ENCODE results near the gene MRPL33. TPM values are rescaled to one million over a fixed set of nuclear protein-coding genes. Genes with fewer than 3 reads are reported as not detected.

Gene MRPL33
- polyA plus RNA-seq, 3 donors = 86.4 to 196 (median 169) TPM

GRCh38 chr2:27799646-27800010 is 28.1 kb downstream of the MRPL33 start:
- WGBS, 3 donors = 89 to 96% (median 91%) methylated on average over 4 of the region's 4 CpGs
- no peak overlapping the region for H3K27ac ChIP-seq (ENCODE audit: low read depth, low read length)

DNA sequence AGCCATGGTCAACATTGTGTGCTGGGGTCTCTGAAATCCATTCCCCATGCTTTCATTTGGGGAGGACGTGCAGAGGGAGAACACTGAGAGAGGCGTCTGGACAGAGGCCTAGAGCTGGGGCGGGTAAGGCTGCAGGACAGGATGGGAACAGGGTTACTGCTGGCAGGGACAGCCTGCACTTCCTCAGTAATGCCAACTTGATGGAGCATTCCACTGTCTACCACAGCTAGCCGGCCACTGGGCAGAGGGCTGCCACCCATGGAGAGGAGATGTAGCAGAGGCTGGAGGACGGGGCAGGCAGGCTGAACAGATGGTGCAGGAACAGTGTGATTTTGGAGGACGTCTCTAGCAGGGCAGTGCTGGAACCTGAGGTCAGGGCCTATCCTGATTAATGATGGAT is 29.3 kb downstream of the MRPL33 start:
- 89 to 93% (median 90%) methylated on average over 6 of the region's 6 CpGs for WGBS, 3 donors
- no peak overlapping the region for H3K27ac ChIP-seq (ENCODE audit: low read depth, low read length)

- 95 to 98% (median 97%) methylated on average over 6 of the region's 6 CpGs for WGBS, 3 donors
- no peak overlapping the region for H3K27ac ChIP-seq (ENCODE audit: low read depth, low read length)
Measured at GRCh38 chr2:27802547-27802946, 31.0 kb downstream of the MRPL33 start.

- no peak overlapping the region for H3K27ac ChIP-seq (ENCODE audit: low read depth, low read length)
- 92 to 98% (median 93%) methylated on average over 2 of the region's 2 CpGs for WGBS, 3 donors
Measured at GRCh38 chr2:27803046-27803445, 31.5 kb downstream of the MRPL33 start.

DNA sequence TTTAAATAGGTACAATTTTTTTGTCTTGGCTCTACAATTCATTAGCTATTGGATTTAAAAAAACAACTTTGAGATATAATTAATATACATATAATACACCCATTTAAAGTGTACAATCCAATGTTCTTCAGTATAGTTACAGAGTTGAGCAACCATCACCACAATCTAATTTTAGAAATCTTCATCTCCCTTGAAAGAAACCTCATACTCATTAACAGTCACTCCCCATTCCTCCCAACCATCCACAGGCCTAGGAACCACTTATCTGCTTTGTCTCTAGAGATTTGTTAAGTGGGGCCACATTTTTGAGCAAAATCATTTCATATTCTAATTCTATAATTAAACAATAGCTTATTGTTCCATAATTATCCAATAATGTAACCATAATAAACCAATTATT is 32.6 kb downstream of the MRPL33 start:
- H3K27ac ChIP-seq (ENCODE audit: low read depth, low read length) = no peak overlapping the region

- no peak overlapping the region for H3K27ac ChIP-seq (ENCODE audit: low read depth, low read length)
- WGBS, 3 donors = 74 to 84% (median 77%) methylated on average over 3 of the region's 3 CpGs
Measured at GRCh38 chr2:27805180-27805579, 33.7 kb downstream of the MRPL33 start.

DNA sequence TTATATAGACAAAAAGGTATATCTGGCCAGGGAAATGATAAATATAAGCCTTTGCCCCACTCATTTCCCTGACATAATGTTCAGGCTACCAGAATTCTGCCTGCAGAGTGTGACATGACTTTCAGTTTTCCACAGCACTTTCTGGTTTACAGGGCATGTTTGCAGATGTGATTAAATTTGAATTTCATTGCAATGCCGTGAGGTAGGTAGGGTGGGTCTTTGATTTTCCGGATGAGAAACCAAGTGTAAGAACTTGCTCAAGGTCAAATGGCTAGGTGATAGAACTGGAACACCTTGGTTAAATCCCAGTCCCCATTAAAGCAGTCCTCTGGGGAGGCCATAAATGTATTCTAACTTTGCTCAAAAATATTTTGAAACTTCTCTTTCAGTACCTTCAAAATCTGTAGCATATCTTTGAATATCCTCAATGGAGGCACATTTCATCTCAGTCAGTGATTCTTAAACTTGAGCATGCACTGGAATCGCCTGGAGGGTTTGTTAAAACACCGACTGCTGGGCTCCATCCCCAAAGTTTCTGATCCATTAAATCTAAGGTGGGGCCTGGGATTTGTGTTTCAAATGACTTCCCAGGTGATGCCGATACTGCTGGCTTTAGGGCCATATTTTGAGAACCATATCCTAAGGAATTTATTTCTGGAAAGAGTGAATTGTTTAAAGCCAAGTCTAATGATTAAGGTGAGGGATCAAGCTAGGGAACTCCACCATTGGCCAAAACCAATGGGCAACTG is 35.0 kb downstream of the MRPL33 start:
- no peak overlapping the region for H3K27ac ChIP-seq (ENCODE audit: low read depth, low read length)
- whole genome bisulfite sequencing, 3 donors = 80 to 98% (median 96%) methylated on average over 5 of the region's 5 CpGs

DNA sequence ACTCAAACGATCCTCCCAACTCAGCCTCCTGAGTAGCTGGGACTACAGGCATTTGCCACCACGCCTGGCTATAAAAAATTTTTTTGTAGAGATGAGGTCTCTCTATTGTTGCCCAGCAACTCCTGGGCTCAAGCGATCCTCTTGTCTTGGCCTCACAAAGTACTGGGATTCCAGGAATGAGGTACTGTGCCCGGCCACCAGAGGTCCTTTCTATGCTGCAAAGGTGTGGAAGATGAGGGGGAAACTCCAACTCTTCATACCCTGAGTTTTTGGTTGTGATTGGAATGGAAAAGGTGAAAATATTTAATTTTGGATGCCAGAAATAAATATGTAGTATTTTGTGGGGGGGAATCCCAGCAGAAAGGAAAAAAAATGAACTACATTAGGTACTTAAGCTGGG is 36.0 kb downstream of the MRPL33 start:
- 63 to 78% (median 76%) methylated on average over 4 of the region's 4 CpGs for WGBS, 3 donors
- H3K27ac ChIP-seq (ENCODE audit: low read depth, low read length) = no peak overlapping the region

- WGBS, 3 donors = 86 to 95% (median 91%) methylated on average over 2 of the region's 2 CpGs
- no peak overlapping the region for H3K27ac ChIP-seq (ENCODE audit: low read depth, low read length)
Measured at GRCh38 chr2:27808418-27808817, 36.9 kb downstream of the MRPL33 start.

GRCh38 chr2:27808984-27809383 is 37.5 kb downstream of the MRPL33 start:
- 98 to 99% (median 99%) methylated on average over 3 of the region's 3 CpGs for WGBS, 3 donors
- no peak overlapping the region for H3K27ac ChIP-seq (ENCODE audit: low read depth, low read length)

- WGBS, 3 donors = 39 to 55% (median 42%) methylated on average over 3 of the region's 3 CpGs
- no peak overlapping the region for H3K27ac ChIP-seq (ENCODE audit: low read depth, low read length)
Measured at GRCh38 chr2:27809761-27810241, 38.3 kb downstream of the MRPL33 start.

DNA sequence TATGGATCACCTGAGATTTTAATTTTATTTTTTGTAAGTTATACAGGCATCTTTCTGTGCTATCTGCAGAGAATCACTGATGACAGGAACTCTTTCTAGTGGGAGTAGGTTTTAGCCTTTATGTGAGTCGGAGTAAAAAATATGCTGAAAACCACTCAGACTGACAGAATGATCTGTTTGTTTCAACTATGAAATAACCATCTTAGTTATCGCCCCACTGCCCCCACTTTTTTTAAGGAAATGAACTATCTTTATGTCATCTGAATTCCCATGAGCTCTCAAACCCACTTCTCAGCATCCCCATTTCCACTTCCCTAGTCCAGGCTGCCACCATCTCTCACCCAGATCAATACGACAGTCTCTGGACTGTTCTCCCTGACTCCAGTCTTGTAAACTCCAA is 38.9 kb downstream of the MRPL33 start:
- WGBS, 3 donors = 67 to 91% (median 75%) methylated on average over 3 of the region's 3 CpGs
- H3K27ac ChIP-seq (ENCODE audit: low read depth, low read length) = no peak overlapping the region

DNA sequence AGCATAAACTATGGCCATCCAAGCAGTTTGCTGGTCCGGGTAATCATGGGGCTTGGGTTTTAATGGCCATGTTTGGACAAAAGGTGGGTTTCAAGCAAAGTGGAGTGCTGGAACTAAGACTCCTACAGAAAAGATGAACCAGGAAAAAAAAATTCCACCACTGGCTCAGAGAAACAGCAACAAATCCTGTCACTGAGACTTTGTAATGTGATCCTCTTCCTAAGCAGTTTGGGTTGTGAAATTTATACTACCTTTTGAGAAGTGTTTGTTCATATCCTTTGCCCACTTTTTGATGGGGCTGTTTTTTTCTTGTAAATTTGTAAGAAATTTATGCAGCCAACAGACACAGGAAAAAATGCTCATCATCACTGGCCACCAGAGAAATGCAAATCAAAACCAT is 40.2 kb downstream of the MRPL33 start:
- 95 to 97% (median 97%) methylated on average over 1 of the region's 1 CpG for WGBS, 3 donors
- no peak overlapping the region for H3K27ac ChIP-seq (ENCODE audit: low read depth, low read length)

GRCh38 chr2:27814758-27815157 is 43.2 kb downstream of the MRPL33 start:
- H3K27ac ChIP-seq (ENCODE audit: low read depth, low read length) = no peak overlapping the region
- WGBS, 3 donors = 50 to 60% (median 56%) methylated on average over 1 of the region's 1 CpG

DNA sequence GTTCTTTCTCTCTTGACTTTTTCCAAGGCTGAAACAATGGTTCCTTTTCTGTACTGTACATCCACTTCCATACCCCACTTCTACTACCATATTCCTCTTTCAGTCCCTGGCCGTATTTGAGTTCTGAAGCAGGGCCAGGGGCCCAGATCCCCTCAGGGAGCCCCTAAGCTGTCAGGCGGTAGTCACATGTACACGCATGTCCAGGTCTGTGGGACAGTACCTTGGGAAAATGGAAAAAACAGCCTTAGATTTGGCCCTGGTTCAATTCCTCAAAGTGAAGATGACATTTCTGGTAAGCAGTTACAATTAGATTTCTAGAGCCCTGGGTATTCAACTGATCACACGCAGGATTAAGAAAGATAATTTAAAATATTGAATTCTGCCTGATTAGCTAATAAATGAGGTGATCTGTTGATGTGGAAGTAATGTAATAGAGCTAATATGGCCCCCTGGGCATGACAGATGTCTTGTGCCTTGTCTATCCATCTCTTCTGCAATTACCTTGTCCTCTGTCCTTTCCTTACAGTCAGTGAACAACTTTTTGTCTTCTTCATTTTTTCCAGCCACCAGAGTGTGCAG is 44.4 kb downstream of the MRPL33 start:
- WGBS, 3 donors = 92 to 97% (median 95%) methylated on average over 4 of the region's 4 CpGs
- no peak overlapping the region for H3K27ac ChIP-seq (ENCODE audit: low read depth, low read length)

DNA sequence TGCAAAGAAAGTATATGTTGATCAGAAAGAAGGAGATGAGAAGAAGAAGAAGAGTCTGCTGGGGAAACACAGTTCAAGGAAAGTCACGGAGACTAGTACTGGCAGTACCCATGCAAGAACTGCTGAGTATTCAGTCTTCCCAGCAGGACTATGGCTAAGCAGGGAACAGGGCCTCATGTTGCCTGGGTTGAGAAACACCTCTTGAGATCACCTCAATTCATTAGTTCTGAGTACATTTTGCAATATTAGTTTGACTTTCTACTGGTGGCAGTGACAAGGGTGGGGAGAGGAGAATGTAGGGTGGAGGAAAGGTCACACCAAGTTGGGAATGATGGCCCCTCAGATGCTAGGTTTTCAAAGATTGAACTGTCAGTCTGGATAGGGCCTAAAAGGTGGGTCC is 50.5 kb downstream of the MRPL33 start:
- H3K27ac ChIP-seq (ENCODE audit: low read depth, low read length) = no peak overlapping the region
- WGBS, 3 donors = 98 to 100% (median 100%) methylated on average over 1 of the region's 1 CpG

- no peak overlapping the region for H3K27ac ChIP-seq (ENCODE audit: low read depth, low read length)
- 86 to 89% (median 88%) methylated on average over 5 of the region's 5 CpGs for WGBS, 3 donors
Measured at GRCh38 chr2:27823135-27823534, 51.6 kb downstream of the MRPL33 start.

DNA sequence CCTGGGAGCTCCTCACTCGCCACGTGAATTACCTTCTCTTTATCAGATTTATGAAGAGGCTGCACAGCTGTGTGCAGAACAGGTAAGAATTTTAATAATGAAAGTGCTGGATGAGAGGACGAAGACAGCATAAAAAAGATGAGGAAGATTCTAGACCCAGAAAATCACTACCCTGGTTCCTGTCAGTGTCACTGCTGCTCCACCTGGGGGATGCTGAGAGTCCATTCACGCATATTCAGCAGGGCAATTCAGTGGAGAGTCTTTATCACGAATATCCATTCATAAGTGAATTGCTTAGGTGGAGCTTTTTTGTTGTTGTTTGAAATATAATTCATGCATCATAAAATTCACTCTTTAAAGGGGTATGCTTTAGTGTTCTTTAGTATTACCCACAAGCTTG is 52.0 kb downstream of the MRPL33 start:
- H3K27ac ChIP-seq (ENCODE audit: low read depth, low read length) = no peak overlapping the region
- WGBS, 3 donors = 93 to 97% (median 94%) methylated on average over 5 of the region's 5 CpGs

- 99 to 100% (median 100%) methylated on average over 1 of the region's 1 CpG for WGBS, 3 donors
- no peak overlapping the region for H3K27ac ChIP-seq (ENCODE audit: low read depth, low read length)
Measured at GRCh38 chr2:27824401-27824800, 52.9 kb downstream of the MRPL33 start.

GRCh38 chr2:27828305-27828704 is 56.8 kb downstream of the MRPL33 start:
- H3K27ac ChIP-seq (ENCODE audit: low read depth, low read length) = no peak overlapping the region
- 54 to 91% (median 83%) methylated on average over 1 of the region's 1 CpG for WGBS, 3 donors

Data from adipose tissue (tissue), 3 donors.